PC-9 (cell line): ENCODE measurements around the gene ZMIZ1. TPM values are rescaled to one million over a fixed set of nuclear protein-coding genes. Genes with fewer than 3 reads are reported as not detected.

Experiments used
- BruUV-seq: library from RNA; stranded (reverse); fragments of 400-500 nt; replicated peaks from 2 replicates; lab custom pipeline; 2021; lab: Mats Ljungman, UMichigan
- CTCF ChIA-PET: fragments of 300-600 bp; sonication (Branson Sonifier 250); formaldehyde crosslinking; loops from one replicate; lab custom pipeline; 2022; ENCODE audit warnings: antibody characterized with exemption; lab: Charles Lee
- POLR2A ChIA-PET: fragments of 300-600 bp; sonication (Branson Sonifier 250); formaldehyde crosslinking; loops from one replicate; lab custom pipeline; 2022; ENCODE audit warnings: antibody characterized with exemption; ENCODE audit not compliant: unreplicated experiment; lab: Charles Lee
- DNase-seq, 2 experiments: peaks; one replicate each; pipeline versions ENCODE4 v3.0.0 to v3.0.0-alpha.2; 2015 to 2022; ENCODE audit warnings: mixed read lengths in 1 of 2
- H2AFZ ChIP-seq: fragments of 200-600 bp; sonication (generic); 2 replicates; pipeline ENCODE4 v1.8.1; 2017; ENCODE audit warnings: antibody characterized with exemption
- H3F3A ChIP-seq: fragments of 200-600 bp; sonication (generic); 2 replicates; pipeline ENCODE4 v1.8.1; 2017; ENCODE audit warnings: antibody characterized with exemption, mild to moderate bottlenecking, low read depth; ENCODE audit not compliant: insufficient read depth
- H3K27ac ChIP-seq: fragments of 200-600 bp; sonication (generic); 2 replicates; pipeline ENCODE4 v1.6.1; 2016; ENCODE audit warnings: mixed run types
- H3K27me3 ChIP-seq: fragments of 200-600 bp; sonication (generic); 2 replicates; pipeline ENCODE4 v1.6.1; 2016; ENCODE audit warnings: low read depth, mixed run types; ENCODE audit not compliant: insufficient read depth
- H3K36me3 ChIP-seq: fragments of 200-600 bp; sonication (generic); 2 replicates; pipeline ENCODE4 v1.6.1; 2016; ENCODE audit warnings: low read depth, mixed run types
- H3K4me1 ChIP-seq: fragments of 200-600 bp; sonication (generic); replicated peaks from 2 replicates; pipeline ENCODE4 v1.6.1; 2016; ENCODE audit warnings: mixed run types; ENCODE audit not compliant: insufficient read depth
- H3K4me2 ChIP-seq: fragments of 200-600 bp; sonication (generic); 2 replicates; pipeline ENCODE4 v1.6.1; 2017; ENCODE audit warnings: mixed run types
- H3K4me3 ChIP-seq: fragments of 200-600 bp; sonication (generic); 2 replicates; pipeline ENCODE4 v1.6.1; 2016; ENCODE audit warnings: mixed run types
- H3K79me2 ChIP-seq: fragments of 200-600 bp; sonication (generic); 2 replicates; pipeline ENCODE4 v1.6.1; 2017; ENCODE audit warnings: low read depth, mixed run types
- H3K9me2 ChIP-seq: fragments of 200-600 bp; sonication (generic); 2 replicates; pipeline ENCODE4 v1.8.1; 2017; ENCODE audit warnings: mild to moderate bottlenecking; ENCODE audit not compliant: insufficient read depth
- H3K9me3 ChIP-seq: fragments of 200-600 bp; sonication (generic); 2 replicates; pipeline ENCODE4 v1.8.1; 2016; ENCODE audit warnings: low read depth; ENCODE audit not compliant: insufficient read depth
- H4K20me1 ChIP-seq: fragments of 200-600 bp; sonication (generic); 2 replicates; pipeline ENCODE4 v1.8.1; 2017; ENCODE audit not compliant: insufficient read depth
- EZH2 ChIP-seq: fragments of 200-600 bp; sonication (generic); IDR thresholded peaks from 2 replicates; pipeline ENCODE4 v1.8.0; 2017; ENCODE audit warnings: antibody characterized with exemption, low read depth
- intact Hi-C: fragments of 100-400 bp; cut with micrococcal nuclease; formaldehyde crosslinking; loops from one replicate; pipeline ENCODE4 v1.10.0; 2022; ENCODE audit not compliant: unreplicated experiment
- total RNA-seq: library from RNA; stranded (reverse); gene quantifications from 2 replicates; pipeline ENCODE4 v1.2.3, GENCODE V29; 2021
- TF ChIP-seq, protein P1 (sequence below): fragments of 200-600 bp; sonication (generic); conservative IDR thresholded peaks from 2 replicates; pipeline ENCODE4 v1.6.1; 2017; ENCODE audit warnings: mixed run types, antibody characterized with exemption, mild to moderate bottlenecking, moderate library complexity

The ZMIZ1 gene
- total RNA-seq, 1 experiment from 2014 or later = 47.6 TPM

- Histone ChIP-seq H3K4me3 (no peak overlapping the region), H3K27me3 (no peaks in the 10 kb centered on the region), H3F3A (peaks cover 43% of the 10 kb centered on the region), H4K20me1 (no peaks in the 10 kb centered on the region), H3K9me3 (no peaks in the 10 kb centered on the region), H3K9me2 (no peaks in the 10 kb centered on the region), H3K79me2 (no peaks in the 10 kb centered on the region), H3K36me3 (no peaks in the 10 kb centered on the region), H3K4me2 (peak overlapping the region; percentile 33), H3K4me1 (peaks cover 47% of the 10 kb centered on the region), H3K27ac (peak overlapping the region; percentile 71), H2AFZ (no peak overlapping the region)
- ChIA-PET POLR2A (interaction anchor here (0.5 kb wide), 1 partner anchor 680 kb away, joined by 34 read pairs; no protein-coding TSS in a partner anchor), CTCF (no interaction called here)
- intact Hi-C loops = no loop called here
- TSS peak; percentile 39 for BruUV-seq
- TF ChIP-seq, protein P1, sequence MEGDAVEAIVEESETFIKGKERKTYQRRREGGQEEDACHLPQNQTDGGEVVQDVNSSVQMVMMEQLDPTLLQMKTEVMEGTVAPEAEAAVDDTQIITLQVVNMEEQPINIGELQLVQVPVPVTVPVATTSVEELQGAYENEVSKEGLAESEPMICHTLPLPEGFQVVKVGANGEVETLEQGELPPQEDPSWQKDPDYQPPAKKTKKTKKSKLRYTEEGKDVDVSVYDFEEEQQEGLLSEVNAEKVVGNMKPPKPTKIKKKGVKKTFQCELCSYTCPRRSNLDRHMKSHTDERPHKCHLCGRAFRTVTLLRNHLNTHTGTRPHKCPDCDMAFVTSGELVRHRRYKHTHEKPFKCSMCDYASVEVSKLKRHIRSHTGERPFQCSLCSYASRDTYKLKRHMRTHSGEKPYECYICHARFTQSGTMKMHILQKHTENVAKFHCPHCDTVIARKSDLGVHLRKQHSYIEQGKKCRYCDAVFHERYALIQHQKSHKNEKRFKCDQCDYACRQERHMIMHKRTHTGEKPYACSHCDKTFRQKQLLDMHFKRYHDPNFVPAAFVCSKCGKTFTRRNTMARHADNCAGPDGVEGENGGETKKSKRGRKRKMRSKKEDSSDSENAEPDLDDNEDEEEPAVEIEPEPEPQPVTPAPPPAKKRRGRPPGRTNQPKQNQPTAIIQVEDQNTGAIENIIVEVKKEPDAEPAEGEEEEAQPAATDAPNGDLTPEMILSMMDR = no peak
- no peak for TF ChIP-seq EZH2
- DNase-seq = peak; percentile 68 to 81
Observed at GRCh38 chr10:79328737-79329504, 260.2 kb downstream of the ZMIZ1 start.

DNA sequence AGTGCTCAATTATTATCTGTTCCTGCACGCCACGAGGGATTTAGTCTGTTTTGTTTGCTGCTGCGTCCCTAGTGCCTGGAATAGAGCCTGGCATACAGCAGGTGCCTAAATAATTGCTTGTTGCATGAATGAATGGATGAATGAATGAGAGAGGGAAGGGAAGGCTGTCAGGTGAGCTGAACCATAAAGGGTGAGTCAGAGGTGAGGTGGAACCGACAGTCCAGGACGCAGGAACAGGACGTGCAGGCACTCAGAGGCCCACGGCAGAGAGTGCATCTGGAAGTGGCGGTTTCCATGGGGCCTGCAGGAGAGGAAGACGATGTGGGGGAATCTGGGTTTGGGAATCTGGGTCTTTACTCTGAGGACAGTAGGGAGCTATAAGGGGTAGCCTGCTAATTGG is 260.8 kb downstream of the ZMIZ1 start:
- Histone ChIP-seq H2AFZ (no peak overlapping the region), H3K4me3 (no peak overlapping the region), H3K36me3 (no peaks in the 10 kb centered on the region), H3K79me2 (no peaks in the 10 kb centered on the region), H3K4me2 (peak overlapping the region; percentile 33), H3K27ac (peak overlapping the region; percentile 71), H3K9me3 (no peaks in the 10 kb centered on the region), H3F3A (peaks cover 47% of the 10 kb centered on the region), H4K20me1 (no peaks in the 10 kb centered on the region), H3K4me1 (peaks cover 52% of the 10 kb centered on the region), H3K9me2 (no peaks in the 10 kb centered on the region), H3K27me3 (no peaks in the 10 kb centered on the region)
- intact Hi-C loops = no loop called here
- ChIA-PET CTCF (no interaction called here), POLR2A (interaction anchor here (0.7 kb wide), 1 partner anchor 770 kb away, joined by 3 read pairs; no protein-coding TSS in a partner anchor)
- DNase-seq = peak in 1 of 2 experiments; percentile 50
- BruUV-seq = no TSS peak
- TF ChIP-seq EZH2 = no peak
- TF ChIP-seq, protein P1 = no peak

DNA sequence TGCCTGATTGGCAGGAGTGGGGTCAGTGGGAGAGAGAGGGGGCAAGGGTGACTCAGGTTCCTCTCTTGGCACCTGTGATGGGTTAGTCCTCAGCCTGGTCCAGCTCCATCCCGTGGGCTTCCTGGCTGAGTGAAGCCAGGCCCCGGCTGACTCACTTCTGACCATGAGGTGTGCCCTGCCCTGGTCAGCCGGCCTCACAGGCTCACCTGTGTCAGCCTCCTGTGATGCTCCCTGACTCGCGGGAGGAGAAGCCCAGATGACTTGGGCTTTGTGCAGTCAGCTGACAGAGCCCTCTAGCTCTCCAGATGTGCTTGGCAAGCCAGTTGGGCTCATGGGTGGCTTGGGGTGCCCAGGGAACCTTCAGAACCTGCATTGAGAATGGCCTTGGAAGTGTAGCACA is 262.5 kb downstream of the ZMIZ1 start:
- CTCF ChIA-PET = interaction anchor here (0.5 kb wide), 1 partner anchor 136 kb away, joined by 9 read pairs; no protein-coding TSS in a partner anchor
- POLR2A ChIA-PET = no interaction called here

More for the DNA sequence above, 262.5 kb downstream of the ZMIZ1 start:
- no peaks in the 10 kb centered on the region for H3K9me2 ChIP-seq
- no peaks in the 10 kb centered on the region for H4K20me1 ChIP-seq
- peaks cover 47% of the 10 kb centered on the region for H3F3A ChIP-seq
- H3K4me1 ChIP-seq = peaks cover 52% of the 10 kb centered on the region
- peak overlapping the region; percentile 20; the same call in 1 of the 2 replicates for H3K4me2 ChIP-seq
- no TSS peak for BruUV-seq
- intact Hi-C loops = no loop called here
- TF ChIP-seq EZH2 = no peak
- TF ChIP-seq, protein P1 = no peak
- no peaks in the 10 kb centered on the region for H3K9me3 ChIP-seq
- H3K4me3 ChIP-seq = no peak overlapping the region
- no peaks in the 10 kb centered on the region for H3K79me2 ChIP-seq
- H2AFZ ChIP-seq = no peak overlapping the region
- DNase-seq = peak; percentile 47 to 68
- H3K36me3 ChIP-seq = no peaks in the 10 kb centered on the region
- no peaks in the 10 kb centered on the region for H3K27me3 ChIP-seq
- H3K27ac ChIP-seq = peak overlapping the region; percentile 71
